Nephron progenitor cell (in vitro differentiated cells): Measurements from ENCODE around the gene RBM4.
A peak's percentile ranks its signal among the peaks of the same experiment; 100 is the strongest.

Experiments used
- DNase-seq: peaks from one replicate; pipeline ENCODE4 v3.0.0; 2021
- H3K27ac Mint-ChIP-seq: 2 replicates; pipeline ENCODE4 v1.8.0; 2021; ENCODE audit warnings: mild to moderate bottlenecking, moderate library complexity, mixed read lengths
- H3K27me3 Mint-ChIP-seq: 2 replicates; pipeline ENCODE4 v1.8.0; 2021; ENCODE audit warnings: mild to moderate bottlenecking, low read depth, mixed read lengths; ENCODE audit not compliant: poor library complexity
- H3K36me3 Mint-ChIP-seq: 2 replicates; pipeline ENCODE4 v1.8.0; 2021; ENCODE audit warnings: low read depth, mixed read lengths
- H3K4me1 Mint-ChIP-seq: 2 replicates; pipeline ENCODE4 v1.8.0; 2021; ENCODE audit warnings: mixed read lengths
- H3K4me3 Mint-ChIP-seq: 2 replicates; pipeline ENCODE4 v1.8.0; 2021; ENCODE audit warnings: mild to moderate bottlenecking, moderate library complexity, mixed read lengths
- H3K9me3 Mint-ChIP-seq: 2 replicates; pipeline ENCODE4 v1.8.0; 2021; ENCODE audit warnings: mild to moderate bottlenecking, moderate library complexity, mixed read lengths
- CTCF ChIP-seq: fragments of 200-600 bp; sonication (generic); IDR thresholded peaks from 2 replicates; pipeline ENCODE4 v1.5.0; 2021; ENCODE audit warnings: antibody characterized with exemption

RBM4 gene

GRCh38 chr11:66614073-66614472 is 24.4 kb upstream of the RBM4 start:
- peaks cover 24% of the 10 kb centered on the region for H3K36me3 Mint-ChIP-seq
- no peak overlapping the region for H3K4me3 Mint-ChIP-seq
- peaks cover 8% of the 10 kb centered on the region for H3K27me3 Mint-ChIP-seq
- peaks cover 4% of the 10 kb centered on the region for H3K9me3 Mint-ChIP-seq
- DNase-seq = no peak
- TF ChIP-seq CTCF = no peak
- peaks cover 27% of the 10 kb centered on the region for H3K4me1 Mint-ChIP-seq
- H3K27ac Mint-ChIP-seq = no peak overlapping the region

- Mint-ChIP-seq H3K27ac (peak within 1 kb of the TSS; percentile 100), H3K27me3 (peaks cover 8% of the 10 kb centered on the region), H3K9me3 (no peaks in the 10 kb centered on the region), H3K36me3 (peaks cover 35% of the 10 kb centered on the region), H3K4me3 (peak within 1 kb of the TSS; percentile 96), H3K4me1 (peaks cover 43% of the 10 kb centered on the region)
- no peak for TF ChIP-seq CTCF
- DNase-seq = peak; percentile 97
Observed at GRCh38 chr11:66616379-66617154, 21.9 kb upstream of the RBM4 start, which contains the start of gene RBM14. TSS of gene RBM14 (plus strand) at chr11:66616630. CDS start at chr11:66616721, 91 bp downstream.

- Mint-ChIP-seq H3K27me3 (peaks cover 8% of the 10 kb centered on the region), H3K4me3 (peak overlapping the region; percentile 96), H3K9me3 (no peaks in the 10 kb centered on the region), H3K36me3 (peaks cover 36% of the 10 kb centered on the region), H3K27ac (peak overlapping the region; percentile 100), H3K4me1 (peaks cover 43% of the 10 kb centered on the region)
- no peak for TF ChIP-seq CTCF
- DNase-seq = no peak
Observed at GRCh38 chr11:66617155-66617834, 21.2 kb upstream of the RBM4 start.

GRCh38 chr11:66619080-66619554 is 19.4 kb upstream of the RBM4 start:
- Mint-ChIP-seq H3K4me1 (peaks cover 47% of the 10 kb centered on the region), H3K27me3 (peaks cover 8% of the 10 kb centered on the region), H3K27ac (peak overlapping the region; percentile 76), H3K36me3 (peaks cover 53% of the 10 kb centered on the region), H3K4me3 (peak overlapping the region; percentile 96), H3K9me3 (no peaks in the 10 kb centered on the region)
- DNase-seq = no peak
- TF ChIP-seq CTCF = no peak

- no peak overlapping the region for H3K4me3 Mint-ChIP-seq
- peaks cover 3% of the 10 kb centered on the region for H3K27me3 Mint-ChIP-seq
- no peak overlapping the region for H3K27ac Mint-ChIP-seq
- H3K9me3 Mint-ChIP-seq = no peaks in the 10 kb centered on the region
- H3K4me1 Mint-ChIP-seq = peaks cover 17% of the 10 kb centered on the region
- DNase-seq = no peak
- H3K36me3 Mint-ChIP-seq = peaks cover 72% of the 10 kb centered on the region
- TF ChIP-seq CTCF = no peak
Observed at GRCh38 chr11:66624450-66624849, 14.1 kb upstream of the RBM4 start.
